ENCODE data around the gene PRR29. TPM values are rescaled to one million over a fixed set of nuclear protein-coding genes. Genes with fewer than 3 reads are reported as not detected.

PRR29 gene
- polyA plus RNA-seq (2013, experiment 1 of 2; ENCODE audit: insufficient read length): 0.25 TPM
- polyA plus RNA-seq (2013, experiment 2 of 2; ENCODE audit: insufficient read length): 0.18 TPM

DNA sequence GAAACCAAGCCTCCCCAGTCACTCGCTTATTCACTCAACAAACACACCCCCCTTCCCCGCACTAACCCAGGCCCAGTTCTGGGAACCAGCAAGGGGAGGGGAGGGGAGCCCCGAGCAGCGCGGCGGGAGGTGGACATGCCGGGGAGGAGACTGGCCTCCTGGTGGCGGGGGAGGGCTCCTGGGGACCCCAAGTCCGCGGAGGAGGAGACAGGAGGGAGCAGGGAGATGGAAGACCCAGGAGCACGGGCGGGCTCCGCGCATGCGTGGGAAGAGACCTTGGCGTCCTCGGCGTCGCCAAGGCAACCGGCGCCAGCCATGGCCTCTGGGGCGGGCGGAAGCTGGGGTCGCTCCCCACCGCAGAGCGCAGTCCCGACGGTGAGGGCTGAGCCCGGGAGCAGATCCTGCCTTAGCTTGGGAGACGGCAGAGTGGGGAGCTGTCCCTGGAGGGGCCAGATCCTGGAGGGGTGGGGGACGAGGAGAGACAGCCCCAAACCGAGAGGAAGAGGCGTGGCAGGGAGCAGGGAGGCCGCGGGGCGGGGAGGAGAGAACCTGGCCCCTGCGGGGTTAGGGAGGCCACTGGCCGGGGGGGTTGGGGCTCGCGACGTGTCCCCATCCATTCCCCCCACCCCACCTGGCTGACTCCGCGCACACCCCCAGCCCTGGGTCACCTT lies at the start of gene PRR29:
TSS of gene PRR29 (plus strand) at position 302 of the 671 bp plus-strand sequence. CDS start at position 316, 14 bp downstream.
- DNase-seq: peak; percentile 65

- no peak for DNase-seq
These were observed 49.6 kb upstream of the PRR29 start for GRCh38 chr17:63948521-63948920.

DNA sequence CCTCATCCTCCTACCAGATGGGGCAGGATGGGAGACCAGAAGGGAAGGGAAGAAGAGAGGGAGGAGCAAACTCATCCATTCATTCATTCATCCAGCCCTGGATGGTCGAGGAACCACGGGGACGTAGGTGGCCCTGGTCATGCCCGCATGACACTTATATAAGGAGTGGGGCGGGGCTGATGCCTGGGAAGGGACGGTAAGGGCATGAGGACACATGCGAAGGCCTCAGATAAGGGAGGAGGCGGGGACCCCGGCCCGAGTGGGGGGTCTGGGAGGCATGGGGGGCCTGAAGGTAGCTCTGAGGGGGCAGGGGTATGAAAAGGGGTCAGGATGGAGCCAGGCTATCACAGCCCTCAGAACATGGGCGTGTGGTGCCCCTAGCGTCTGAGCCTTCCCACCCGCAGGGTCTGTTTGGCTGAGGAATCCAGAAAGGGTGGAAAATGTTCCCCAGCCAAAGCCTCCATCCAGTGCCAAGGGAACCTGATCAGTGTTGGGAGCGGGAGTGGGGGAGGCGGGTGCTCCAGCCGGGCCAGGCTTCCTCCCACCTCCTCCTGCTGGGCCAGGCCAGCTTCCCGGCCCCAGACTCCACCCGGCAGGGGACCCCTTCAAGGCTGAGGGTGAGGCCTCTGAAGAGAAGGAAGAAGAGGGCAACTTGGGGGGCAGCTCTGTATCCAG lies 48.4 kb upstream of the PRR29 start:
- DNase-seq: no peak

- no peak for DNase-seq
These were observed 46.9 kb upstream of the PRR29 start for GRCh38 chr17:63950940-63951907.

GRCh38 chr17:63954402-63955063 lies 43.6 kb upstream of the PRR29 start:
- no peak for DNase-seq

DNA sequence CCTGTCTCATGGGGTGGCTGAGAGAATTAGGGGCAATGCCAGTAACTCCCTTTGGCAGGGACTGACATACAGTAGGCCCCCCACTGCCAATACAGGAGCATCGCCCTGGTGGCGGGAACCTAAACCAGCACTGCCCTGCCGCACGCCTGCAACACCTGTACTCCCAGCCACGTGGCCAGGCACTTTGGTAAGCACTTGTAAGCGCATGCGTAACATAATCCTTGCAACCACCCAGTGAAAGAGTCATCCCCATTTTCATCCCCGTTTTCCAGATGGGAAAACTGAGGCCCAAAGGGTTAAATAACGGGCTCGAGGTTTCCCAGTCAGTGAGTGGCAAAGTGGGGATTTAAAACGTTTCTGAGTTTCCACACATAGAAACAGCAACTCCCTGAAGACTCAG lies 42.9 kb upstream of the PRR29 start:
- DNase-seq: no peak

DNA sequence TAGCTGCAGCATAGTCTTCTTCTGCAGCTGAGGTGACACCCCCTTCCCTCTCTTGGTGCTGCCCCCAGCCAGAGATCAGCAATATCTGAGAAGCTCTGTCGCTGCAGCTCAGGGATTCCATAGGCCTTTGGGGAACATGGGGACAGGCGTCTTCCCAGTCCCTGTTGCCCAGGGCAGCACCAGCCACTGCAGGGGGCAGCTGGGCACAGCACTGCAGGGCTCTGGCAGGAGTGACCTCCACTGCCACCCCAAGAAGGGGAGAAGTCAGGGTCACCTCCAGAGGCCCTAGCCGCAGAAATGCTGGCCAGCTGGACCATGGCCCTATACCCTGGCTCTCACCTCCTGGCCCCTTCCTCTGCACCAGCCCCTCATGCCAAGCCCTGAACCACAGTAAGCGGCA lies 42.4 kb upstream of the PRR29 start:
- no peak for DNase-seq

DNA sequence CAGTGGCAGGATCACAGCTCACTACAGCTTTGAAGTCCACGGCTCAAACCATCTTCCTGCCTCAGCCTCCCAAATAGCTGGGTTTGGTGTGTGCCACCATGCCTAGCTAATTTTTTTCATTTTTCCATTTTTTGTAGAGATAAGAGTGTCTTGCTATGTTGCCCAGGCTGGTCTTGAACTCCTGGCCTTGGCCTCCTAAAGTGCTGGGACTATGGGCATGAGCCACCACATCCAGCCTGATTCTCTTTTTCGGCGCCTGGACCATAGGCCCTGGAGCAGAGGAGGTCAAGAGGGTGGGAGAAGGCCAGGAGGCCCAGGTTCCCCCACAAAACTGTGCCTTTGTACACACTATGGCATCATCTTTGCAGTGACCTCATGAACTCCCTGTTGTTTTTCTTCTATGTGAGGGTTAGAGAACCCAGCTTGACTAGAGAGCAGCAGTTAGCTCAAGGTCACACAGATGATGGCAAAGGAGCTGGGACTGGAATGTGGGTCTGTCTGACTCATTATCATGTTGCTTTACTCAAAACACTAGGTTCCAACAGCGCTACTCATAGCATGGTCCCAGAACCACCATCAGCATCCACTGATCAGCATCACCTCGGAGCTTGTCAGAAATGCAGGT lies 41.7 kb upstream of the PRR29 start:
- DNase-seq: peak; percentile 52

- DNase-seq: no peak
These were observed 38.1 kb upstream of the PRR29 start for GRCh38 chr17:63960006-63960405.

- no peak for DNase-seq
These were observed 37.7 kb upstream of the PRR29 start for GRCh38 chr17:63960430-63960829.

DNA sequence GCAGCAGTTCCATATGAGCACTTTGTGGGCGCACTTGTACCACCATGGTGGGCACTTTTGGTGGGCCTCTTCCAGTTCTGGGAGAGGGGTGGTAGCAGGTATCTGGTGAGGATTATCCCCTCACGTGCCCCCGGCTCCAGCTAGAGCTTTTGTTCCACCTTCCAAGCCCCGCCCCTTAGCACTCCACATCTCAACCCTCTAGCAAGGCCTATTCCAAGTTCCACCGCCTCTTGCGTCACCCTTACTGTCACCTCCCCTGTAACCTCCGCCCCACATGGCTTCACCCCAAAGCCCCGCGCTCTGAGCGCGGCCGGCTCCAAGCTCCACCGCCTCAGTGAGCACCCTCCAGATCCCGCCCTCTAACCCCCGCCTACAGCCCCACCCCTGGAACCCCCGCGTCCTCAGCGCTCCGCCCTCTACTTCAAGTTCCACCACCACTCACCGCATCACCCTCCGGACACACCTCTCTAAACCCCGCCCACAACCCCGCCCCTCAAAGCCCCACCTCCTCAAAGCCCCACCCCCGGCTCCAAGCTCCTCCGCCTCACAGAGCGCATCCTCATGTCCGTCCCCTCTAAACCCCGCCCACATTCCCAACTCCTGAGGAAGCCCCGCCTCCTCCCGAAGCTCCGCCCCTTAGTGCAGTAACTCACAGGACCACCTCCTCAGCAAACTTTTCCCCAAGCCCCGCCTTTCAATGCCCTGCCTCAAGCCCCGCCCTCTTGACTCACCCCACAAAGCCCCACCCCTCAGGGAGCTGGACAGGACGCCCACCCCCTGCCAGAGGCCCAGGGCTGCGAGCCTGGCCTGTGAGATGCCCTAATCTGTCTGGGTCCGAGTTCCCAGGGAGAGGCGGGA lies 36.6 kb upstream of the PRR29 start:
- peak; percentile 65 for DNase-seq

- no peak for DNase-seq
These were observed 35.8 kb upstream of the PRR29 start for GRCh38 chr17:63962298-63962744.

DNA sequence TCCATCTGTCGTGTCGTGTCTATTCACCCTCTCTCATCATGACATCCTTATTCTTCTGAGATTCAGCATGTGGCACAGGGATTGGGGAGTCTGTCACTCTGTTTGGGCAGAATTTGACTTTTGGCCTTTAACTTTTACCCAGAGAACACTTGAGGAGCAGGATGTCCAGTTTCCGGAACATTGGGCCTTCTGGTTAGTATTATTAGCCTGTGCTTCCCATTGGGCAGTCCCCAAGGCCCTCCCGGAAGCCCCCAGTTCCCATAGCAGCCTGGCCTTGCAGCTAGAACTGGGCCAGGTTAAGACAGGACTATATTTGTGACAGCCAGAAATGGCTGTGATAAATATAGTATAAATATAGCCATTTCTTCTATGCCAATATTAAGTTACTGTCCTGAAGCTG lies 35.0 kb upstream of the PRR29 start:
- DNase-seq: no peak

GRCh38 chr17:63966646-63967264 lies 31.4 kb upstream of the PRR29 start:
- DNase-seq: no peak

DNA sequence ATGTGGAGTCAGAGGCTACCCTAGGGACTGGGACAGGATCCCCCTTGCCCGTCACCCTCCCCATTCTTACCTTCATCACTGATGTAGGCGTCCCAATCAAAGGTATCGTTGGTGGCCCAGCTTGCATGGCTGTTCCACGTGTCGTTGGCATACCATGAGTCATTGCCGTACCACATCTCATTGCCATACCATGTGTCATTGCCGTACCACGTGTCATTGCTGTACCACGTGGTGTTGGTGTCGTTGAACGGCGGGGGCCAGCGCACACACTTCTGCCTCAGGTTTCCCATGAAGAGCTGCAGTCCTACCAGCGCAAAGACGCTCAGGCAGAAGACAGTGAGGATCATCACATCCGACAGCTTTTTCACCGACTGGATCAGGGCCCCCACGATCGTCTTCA lies 30.2 kb upstream of the PRR29 start:
- DNase-seq: peak; percentile 17

- DNase-seq: no peak
These were observed 28.9 kb upstream of the PRR29 start for GRCh38 chr17:63969278-63969677.

- DNase-seq: no peak
These were observed 25.4 kb upstream of the PRR29 start, which contains the start of gene SCN4A for GRCh38 chr17:63972796-63973195. Gene SCN4A, minus strand, starts transcription at chr17:63972918. Its CDS starts 77 bp downstream, at chr17:63972841.

GRCh38 chr17:63973247-63973646 lies 24.9 kb upstream of the PRR29 start:
- no peak for DNase-seq

GRCh38 chr17:63973930-63974593 lies 24.1 kb upstream of the PRR29 start:
- no peak for DNase-seq

Data from fibroblast of skin of back (primary cell).